ENCODE measurements around the gene OR14J1.
"Not testable (repeated sequence)": the region's sequence is repeated elsewhere in the genome, so short reads cannot be mapped to it uniquely, and the experiment has no call there.

OR14J1 gene, protein sequence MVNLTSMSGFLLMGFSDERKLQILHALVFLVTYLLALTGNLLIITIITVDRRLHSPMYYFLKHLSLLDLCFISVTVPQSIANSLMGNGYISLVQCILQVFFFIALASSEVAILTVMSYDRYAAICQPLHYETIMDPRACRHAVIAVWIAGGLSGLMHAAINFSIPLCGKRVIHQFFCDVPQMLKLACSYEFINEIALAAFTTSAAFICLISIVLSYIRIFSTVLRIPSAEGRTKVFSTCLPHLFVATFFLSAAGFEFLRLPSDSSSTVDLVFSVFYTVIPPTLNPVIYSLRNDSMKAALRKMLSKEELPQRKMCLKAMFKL

GRCh38 chr6:29301316-29301715 lies at the start of gene OR14J1:
Gene OR14J1, plus strand, starts transcription at chr6:29301701. Its CDS starts 4,989 bp downstream, at chr6:29306690.
- DNase-seq: no peak

DNA sequence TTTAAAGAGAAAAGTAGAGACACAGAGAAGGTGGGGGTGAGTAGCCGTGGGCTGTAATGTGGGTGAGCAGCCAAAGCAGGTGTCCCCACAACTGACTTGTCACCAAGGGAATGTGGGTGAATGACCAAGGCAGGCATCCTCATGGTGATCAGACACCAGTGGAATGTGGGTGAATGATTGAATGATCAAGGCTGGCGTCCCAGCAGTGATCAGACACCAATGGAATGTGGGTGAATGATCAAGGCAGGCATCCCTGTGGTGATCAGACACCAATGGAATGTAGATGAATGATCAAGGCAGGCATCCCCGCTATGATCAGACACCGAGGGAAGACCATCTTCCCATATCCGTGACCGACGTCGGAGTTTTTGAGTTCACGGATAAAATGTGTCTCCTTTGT lies 49.8 kb upstream of the OR14J1 start:
- DNase-seq: peak; percentile 39

- DNase-seq: no peak
Observed at GRCh38 chr6:29255530-29255929, 46.0 kb upstream of the OR14J1 start.

GRCh38 chr6:29259721-29260120 lies 41.8 kb upstream of the OR14J1 start:
- no peak for DNase-seq

GRCh38 chr6:29263001-29263400 lies 38.5 kb upstream of the OR14J1 start:
- DNase-seq: no peak

- no peak for DNase-seq
Observed at GRCh38 chr6:29294499-29294914, 7.0 kb upstream of the OR14J1 start.

DNA sequence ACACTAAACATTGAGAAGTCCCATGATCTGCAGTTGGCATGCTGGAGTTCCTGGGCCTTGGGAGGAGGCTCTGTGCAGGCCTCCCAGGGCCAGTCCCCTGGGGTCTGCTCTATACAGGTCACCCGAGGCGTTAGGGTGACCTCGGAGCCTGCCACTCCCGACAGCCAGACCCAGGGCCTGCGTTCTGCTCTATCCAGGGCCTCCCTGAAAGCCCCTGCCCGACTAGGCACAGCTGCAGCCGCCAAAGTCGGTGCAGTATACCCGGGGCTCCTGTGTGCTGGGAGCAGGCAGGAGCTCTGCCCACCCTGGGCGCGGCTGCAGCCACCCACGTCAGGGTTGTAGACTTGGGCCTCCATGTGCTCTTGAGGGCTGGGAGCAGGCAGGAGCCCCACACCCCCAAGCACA lies 6.3 kb upstream of the OR14J1 start:
- DNase-seq: no peak

DNA sequence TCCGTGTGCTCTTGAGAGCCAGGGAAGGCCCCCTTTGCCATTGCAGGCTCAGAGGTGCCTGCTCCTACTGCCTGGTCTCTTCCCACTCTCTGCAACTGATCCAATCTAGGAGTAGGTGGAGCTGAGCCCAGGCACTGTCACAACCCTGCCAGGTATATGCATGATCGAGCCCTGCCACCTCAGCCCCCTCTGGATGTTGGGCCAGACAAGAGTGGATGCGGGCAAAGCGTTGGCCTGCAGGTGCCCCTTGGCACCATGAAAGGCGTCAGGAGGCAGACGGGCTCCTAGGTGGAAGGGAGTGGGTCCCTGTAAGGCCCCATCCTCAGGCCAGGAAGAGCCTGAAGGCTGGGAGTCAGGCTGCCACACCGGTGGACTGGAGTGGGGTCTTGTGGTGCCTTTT lies 5.9 kb upstream of the OR14J1 start:
- DNase-seq: no peak

GRCh38 chr6:29319931-29320330 lies 18.4 kb downstream of the OR14J1 start:
- no peak for DNase-seq

- not testable (repeated sequence) for DNase-seq
Observed at GRCh38 chr6:29323332-29323731, 21.8 kb downstream of the OR14J1 start.

DNA sequence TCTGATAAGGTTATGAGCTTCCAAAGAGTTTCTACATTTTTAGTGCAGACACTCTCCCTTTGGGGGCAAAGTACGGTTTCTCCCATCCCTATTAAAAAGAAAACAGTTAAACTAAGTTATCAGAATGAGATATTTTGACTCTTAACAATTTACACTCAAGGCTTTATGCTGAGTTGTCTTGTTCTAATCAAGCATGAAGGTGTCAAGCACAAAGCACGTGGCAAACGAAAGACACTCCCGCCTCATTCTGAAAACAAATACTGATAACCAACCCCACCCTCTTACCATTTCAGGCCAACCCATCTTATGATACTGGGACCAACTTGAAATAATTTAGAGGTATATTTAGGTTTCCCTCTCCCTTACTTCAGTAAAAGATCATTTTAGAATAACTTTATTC lies 24.3 kb downstream of the OR14J1 start:
- DNase-seq: no peak

GRCh38 chr6:29332676-29333075 lies 31.2 kb downstream of the OR14J1 start:
- no peak for DNase-seq

- DNase-seq: no peak
Observed at GRCh38 chr6:29336269-29336668, 34.8 kb downstream of the OR14J1 start.

- no peak for DNase-seq
Observed at GRCh38 chr6:29345380-29345779, 43.9 kb downstream of the OR14J1 start.

GRCh38 chr6:29349348-29349747 lies 47.8 kb downstream of the OR14J1 start:
- not testable (repeated sequence) for DNase-seq

DNA sequence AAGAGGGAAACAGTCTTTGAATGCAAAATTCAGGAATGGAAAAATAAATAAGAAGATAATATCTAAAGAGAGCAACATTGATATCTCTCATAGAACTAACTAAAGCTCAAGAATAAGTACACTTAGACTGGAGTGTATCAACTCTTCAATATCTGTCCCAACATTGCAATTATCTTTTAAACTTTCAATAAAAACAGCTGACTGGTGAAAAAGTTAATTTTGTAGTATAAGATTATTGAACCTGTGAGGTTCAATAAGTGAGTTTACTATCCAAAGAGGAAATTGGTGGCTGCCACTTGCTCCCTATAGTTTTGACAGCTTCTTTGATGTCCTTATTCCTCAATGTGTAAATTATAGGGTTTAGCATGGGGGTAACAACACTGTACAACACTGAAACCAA lies 53.5 kb downstream of the OR14J1 start:
- DNase-seq: no peak

GRCh38 chr6:29355603-29356002 lies 54.1 kb downstream of the OR14J1 start:
- no peak for DNase-seq
